Effector CD8-positive, alpha-beta T cell (primary cell): ENCODE data around the gene SUMF2.
"Not testable (repeated sequence)": the region's sequence is repeated elsewhere in the genome, so short reads cannot be mapped to it uniquely, and the experiment has no call there.

ENCODE experiments used
- DNase-seq: peaks from one replicate; lab custom pipeline; 2025; lab: John Stamatoyannopoulos, UW

The SUMF2 gene

DNA sequence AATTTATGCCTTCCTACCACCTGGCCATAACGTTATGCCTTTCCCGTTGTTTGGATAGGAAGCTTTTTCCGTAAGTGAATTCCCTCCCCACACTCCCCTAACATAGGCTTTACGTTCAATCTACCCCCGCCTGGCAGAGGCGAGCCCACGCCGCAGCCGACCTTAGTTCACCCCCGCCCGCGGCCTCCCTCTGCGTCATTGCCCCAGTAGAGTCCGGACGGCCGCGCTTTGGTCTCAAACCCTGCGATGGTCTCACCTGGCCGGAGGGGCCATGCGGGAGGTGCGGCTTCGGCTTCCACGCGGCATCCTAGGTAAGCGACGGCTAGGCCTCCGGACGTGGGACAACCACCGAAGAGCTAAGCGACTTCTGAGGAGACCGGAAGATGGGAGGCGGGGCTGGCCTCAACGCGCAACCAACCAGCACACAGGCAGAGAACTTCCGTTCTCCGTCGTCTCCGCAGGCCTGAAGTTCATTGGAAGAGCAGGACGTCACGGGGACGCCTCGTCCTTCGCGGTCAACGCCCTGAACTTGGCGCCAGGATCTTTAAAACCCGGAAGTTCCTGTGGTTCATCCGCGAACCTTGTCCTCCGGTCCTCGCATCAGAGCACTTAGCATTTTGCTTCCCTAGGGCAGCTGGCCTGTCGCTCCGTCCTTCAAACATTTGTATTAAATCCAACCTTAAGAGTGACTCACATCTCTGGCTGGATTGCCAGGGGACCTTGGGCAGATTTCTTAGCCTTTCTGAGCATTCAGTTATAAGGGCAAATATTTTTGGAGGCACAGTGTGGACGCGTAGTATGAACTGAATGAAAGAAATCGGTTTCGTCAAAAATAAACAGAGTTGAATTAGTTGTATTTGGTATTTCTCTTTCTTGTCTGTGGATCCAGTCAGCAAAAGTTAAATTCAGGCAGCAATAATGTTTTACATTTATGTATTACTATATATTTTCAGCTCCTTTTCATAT is 42.3 kb downstream of the SUMF2 start, which contains the start of gene CHCHD2:
CHCHD2 (minus strand) TSS at position 369 of the 966 bp plus-strand sequence; CDS start at position 306, 63 bp downstream.
- DNase-seq: peak; percentile 84

- DNase-seq: no peak
Observed at GRCh38 chr7:56107954-56108258, 43.8 kb downstream of the SUMF2 start.

DNA sequence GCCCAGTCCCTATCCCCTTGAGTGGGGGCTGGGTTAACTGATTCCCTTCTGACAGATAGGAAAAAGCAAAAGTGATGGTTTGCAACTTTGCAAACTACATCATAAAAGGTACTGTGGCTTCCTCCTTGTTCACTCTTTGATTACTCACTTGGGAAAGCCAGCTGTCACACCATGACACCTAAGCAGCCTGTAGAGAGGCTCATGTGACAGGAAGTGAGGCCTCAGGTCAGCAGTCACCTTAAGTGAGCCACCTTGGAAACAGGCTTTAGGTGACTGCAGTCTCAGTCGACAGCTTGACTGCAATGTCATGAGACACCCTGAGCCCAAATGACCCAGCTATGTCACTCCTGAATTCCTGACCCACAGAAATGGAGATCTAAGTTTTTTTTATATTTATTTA is 46.5 kb downstream of the SUMF2 start:
- DNase-seq: no peak

DNA sequence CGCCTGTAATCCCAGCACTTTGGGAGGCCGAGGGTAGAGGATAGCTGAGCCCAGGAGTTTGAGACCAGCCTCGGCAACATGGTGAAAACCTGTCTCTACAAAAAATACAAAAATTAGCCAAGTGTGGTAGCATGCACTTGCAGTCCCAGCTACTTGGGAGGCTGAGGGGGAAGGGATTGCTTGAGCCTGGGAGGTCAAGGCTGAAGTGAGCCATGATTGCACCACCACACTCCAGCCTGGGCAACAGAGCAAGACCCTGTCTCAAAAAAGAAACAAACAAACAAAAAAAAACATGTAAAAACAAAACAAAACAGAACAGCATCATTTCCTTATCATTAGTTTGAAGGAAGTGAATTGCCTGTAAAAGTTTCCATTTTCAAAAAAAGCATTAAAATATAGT is 48.2 kb downstream of the SUMF2 start:
- DNase-seq: not testable (repeated sequence)

- no peak for DNase-seq
Observed at GRCh38 chr7:56115852-56116538, 51.9 kb downstream of the SUMF2 start, which contains the start of gene NUPR2. TSS of gene NUPR2 (minus strand) at chr7:56116417. CDS start at chr7:56116314, 103 bp downstream.

DNA sequence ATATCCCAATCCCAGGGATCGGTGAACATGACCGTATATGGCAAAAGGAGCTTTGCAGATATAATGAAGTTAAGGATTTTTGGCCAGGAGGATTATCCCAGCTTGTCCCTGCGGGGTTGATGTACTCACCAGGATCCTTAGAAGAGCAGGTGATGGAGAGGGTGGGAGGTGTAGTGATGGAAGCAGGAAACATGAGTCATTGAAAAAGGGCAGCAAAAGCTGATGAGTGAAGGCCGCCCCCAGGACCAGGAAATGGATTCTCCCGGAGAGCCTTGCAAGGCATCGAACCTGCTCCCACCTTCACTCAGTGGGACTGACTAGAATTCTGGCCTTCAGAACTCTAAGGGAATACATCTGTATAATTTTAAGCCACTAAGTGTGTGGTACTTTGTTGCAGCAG is 57.4 kb downstream of the SUMF2 start:
- no peak for DNase-seq

DNA sequence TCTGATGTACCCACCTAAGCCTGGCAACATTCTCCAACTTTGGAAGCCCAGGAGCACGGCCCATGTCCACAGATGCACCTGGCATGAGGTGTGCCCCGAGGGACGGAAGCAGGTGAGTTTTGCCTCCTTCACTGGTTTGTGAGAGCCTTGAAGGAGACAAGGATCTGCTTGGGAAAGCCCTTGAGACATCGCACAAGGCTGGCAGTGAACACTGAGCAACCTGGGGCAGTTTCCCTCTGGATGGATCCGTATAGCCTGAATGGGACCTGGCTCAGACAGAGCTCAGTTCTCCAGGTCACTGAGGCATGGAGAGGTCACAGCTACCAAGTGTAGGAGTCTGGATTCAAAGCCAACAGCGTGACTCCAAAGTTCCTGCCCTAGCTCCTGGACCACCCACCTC is 60.9 kb downstream of the SUMF2 start:
- no peak for DNase-seq

DNA sequence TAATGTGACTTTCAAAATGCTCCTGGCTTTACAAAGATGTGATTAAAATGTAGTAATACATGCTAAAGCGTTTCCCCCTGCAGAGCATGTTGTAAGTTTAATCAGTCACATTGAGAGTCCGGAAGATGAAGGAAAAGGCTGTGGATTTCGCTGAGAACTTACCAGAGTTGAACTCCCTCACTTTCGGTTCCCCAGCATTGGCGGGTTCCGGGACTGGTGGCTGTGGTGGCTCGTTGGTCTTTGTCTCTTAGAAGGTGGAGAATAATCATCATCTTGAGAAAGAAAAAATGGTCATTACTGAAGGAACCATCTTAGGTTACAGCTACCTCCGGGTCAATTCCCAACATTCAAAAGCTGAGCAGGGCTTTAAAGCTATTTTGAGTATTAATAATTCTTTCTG is 61.7 kb downstream of the SUMF2 start:
- DNase-seq: no peak

- no peak for DNase-seq
Observed at GRCh38 chr7:56127241-56127975, 63.3 kb downstream of the SUMF2 start.
